Adrenal gland (tissue), 12 donors: ENCODE results near the gene HES7. TPM values are rescaled to one million over a fixed set of nuclear protein-coding genes. Genes with fewer than 3 reads are reported as not detected.

Experiments
- DNase-seq, 7 donors: peaks; one replicate each; pipeline ENCODE4 v3.0.0-alpha.2; 2019 to 2020
- H3K27ac ChIP-seq, 5 donors: fragments of 200-600 bp; sonication (generic) in 4 of 5; 1 replicate in 3 of 5; 2 replicates in 2 of 5; pipeline versions ENCODE4 v1.5.1 to v1.8.0; 2016 to 2020; ENCODE audit warnings: mild to moderate bottlenecking in 1 of 5
- H3K27me3 ChIP-seq: fragments of 200-600 bp; 2 replicates; pipeline ENCODE4 v1.8.0; 2021
- H3K36me3 ChIP-seq, 2 donors: fragments of 200-600 bp; replicated peaks in 1 of 2; 1 replicate in 1 of 2; 2 replicates in 1 of 2; pipeline versions ENCODE4 v1.5.1 to v1.8.0; 2018 to 2022
- H3K4me1 ChIP-seq, 2 donors: fragments of 200-600 bp; replicated peaks in 1 of 2; 1 replicate in 1 of 2; 2 replicates in 1 of 2; pipeline versions ENCODE4 v1.5.1 to v1.8.0; 2018 to 2021
- H3K4me3 ChIP-seq, 4 donors: fragments of 200-600 bp; sonication (generic) in 3 of 4; one replicate each; pipeline ENCODE4 v1.5.1; 2016 to 2018
- H3K9me3 ChIP-seq, 3 donors: fragments of 200-600 bp; sonication (generic) in 1 of 3; replicated peaks in 1 of 3; 1 replicate in 2 of 3; 2 replicates in 1 of 3; pipeline versions ENCODE4 v1.5.1 to v1.8.0; 2016 to 2021
- POLR2A ChIP-seq, 2 donors: fragments of 450-650 bp; IDR thresholded peaks; one replicate each; pipeline ENCODE4 v1.6.1; 2017; ENCODE audit warnings: antibody characterized with exemption in 2 of 2, mild to moderate bottlenecking in 2 of 2, moderate library complexity in 1 of 2
- WGBS, 4 donors: extraction: QIAGEN DNeasy Blood & Tissue Kit in 2 of 4; methylation state at CpG; one replicate each; pipeline versions ENCODE4 v1.1.5 to v1.1.7; 2013 to 2017; 5-methylcytosine and 5-hydroxymethylcytosine counted together
- intact Hi-C, 2 donors: fragments of 100-400 bp; cut with DNase I; formaldehyde crosslinking; loops; one replicate each; pipeline versions ENCODE4 v1.14.1 to v1.15.0; 2022 to 2023
- polyA plus RNA-seq, 3 donors: library from polyadenylated mRNA; stranded (reverse); fragments of 200-250 nt in 2 of 3; fragments of 350-450 nt in 1 of 3; fragmentation: Illumina TruSeq in 1 of 3; extraction: RNeasy Lipid Tissue Mini Kit (QIAGEN cat#74804) in 1 of 3; gene quantifications; one replicate each; pipeline ENCODE4 v1.2.3, GENCODE V29; 2013 to 2014
- total RNA-seq, 9 donors: library from RNA; depleted of rRNA in 4 of 9; stranded (reverse); fragments of >200 nt in 4 of 9; fragments of 120-200 nt in 1 of 9; fragmentation: NEBNext Ultra II Directional in 1 of 9; extraction: Animal tissue kit (Norgen Biotek cat#: 25700) in 1 of 9; gene quantifications; one replicate each; pipeline versions ENCODE4 v1.1.0 to v1.2.4, GENCODE V29; 2013 to 2023
- TF ChIP-seq, protein P1 (sequence below), 6 experiments: fragments of 450-650 bp in 4 of 6; fragments of 200-600 bp in 2 of 6; sonication (generic) in 1 of 6; IDR thresholded peaks; 1 replicate in 5 of 6; 2 replicates in 1 of 6; pipeline versions ENCODE4 v1.5.1 to v1.8.0; 2016 to 2021; ENCODE audit warnings: antibody characterized with exemption in 6 of 6, mild to moderate bottlenecking in 2 of 6, moderate library complexity in 1 of 6
- donor health status: healthy with polysubstance abuse.
- donor health status: Bipolar disorder and iron deficiency.
- donor health status: DM: yes; HTN: yes; CAD: no.
- donor health status: DM: no; HTN: no; CAD: no.
- donor health status: DM: no; HTN: no; CAD: no.
- donor health status: DM: yes; HTN: yes; CAD: no.

Gene HES7
- total and polyA plus RNA-seq, 12 donors: 0.06 to 1.0 (median 0.32) TPM; not detected in 7

DNA sequence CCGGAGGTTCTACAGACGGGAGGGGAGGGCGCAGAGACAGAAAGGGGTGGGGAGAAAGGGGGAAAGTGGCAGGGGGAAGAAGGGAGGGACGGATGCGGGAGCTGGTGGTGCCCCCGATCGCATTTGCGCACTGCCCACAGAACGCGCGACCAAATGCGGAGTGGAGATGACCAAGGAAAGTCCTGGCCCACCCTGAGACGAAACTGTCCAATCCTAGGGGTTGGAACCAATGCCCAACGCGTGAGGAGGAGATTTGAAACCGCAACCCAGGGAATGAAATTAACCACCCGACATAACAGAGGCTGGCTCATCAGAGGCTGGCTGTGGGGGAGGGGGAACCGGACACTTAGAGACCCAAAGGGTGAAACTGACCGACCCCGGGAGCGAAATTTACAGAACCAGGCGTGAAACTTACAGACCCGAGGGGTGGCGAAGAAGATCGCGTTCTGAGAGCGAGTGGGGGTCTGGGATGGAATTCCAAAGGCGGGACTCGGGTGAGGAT lies 1.4 kb downstream of the HES7 start:
- peaks cover 6% of the 10 kb centered on the region for H3K27me3 ChIP-seq
- DNase-seq: peak in 1 of 7 donors; percentile 39
- H3K27ac ChIP-seq: no peak overlapping the region
- H3K36me3 ChIP-seq: no peaks in the 10 kb centered on the region
- WGBS, 4 donors: 1 to 2% (median 1%) methylated on average over 29 of the region's 29 CpGs
- intact Hi-C loops: loop anchor here in 1 of 2 donors (10.0 kb wide), 1 partner anchor 62 kb away; no protein-coding TSS in a partner anchor
- peak overlapping the region in 1 of 4 donors; percentile 52 for H3K4me3 ChIP-seq
- peaks cover 53 to 82% of the 10 kb centered on the region in 2 donors for H3K4me1 ChIP-seq
- H3K9me3 ChIP-seq: no peaks in the 10 kb centered on the region
- TF ChIP-seq, protein P1, sequence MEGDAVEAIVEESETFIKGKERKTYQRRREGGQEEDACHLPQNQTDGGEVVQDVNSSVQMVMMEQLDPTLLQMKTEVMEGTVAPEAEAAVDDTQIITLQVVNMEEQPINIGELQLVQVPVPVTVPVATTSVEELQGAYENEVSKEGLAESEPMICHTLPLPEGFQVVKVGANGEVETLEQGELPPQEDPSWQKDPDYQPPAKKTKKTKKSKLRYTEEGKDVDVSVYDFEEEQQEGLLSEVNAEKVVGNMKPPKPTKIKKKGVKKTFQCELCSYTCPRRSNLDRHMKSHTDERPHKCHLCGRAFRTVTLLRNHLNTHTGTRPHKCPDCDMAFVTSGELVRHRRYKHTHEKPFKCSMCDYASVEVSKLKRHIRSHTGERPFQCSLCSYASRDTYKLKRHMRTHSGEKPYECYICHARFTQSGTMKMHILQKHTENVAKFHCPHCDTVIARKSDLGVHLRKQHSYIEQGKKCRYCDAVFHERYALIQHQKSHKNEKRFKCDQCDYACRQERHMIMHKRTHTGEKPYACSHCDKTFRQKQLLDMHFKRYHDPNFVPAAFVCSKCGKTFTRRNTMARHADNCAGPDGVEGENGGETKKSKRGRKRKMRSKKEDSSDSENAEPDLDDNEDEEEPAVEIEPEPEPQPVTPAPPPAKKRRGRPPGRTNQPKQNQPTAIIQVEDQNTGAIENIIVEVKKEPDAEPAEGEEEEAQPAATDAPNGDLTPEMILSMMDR (IDR thresholded peaks at IDR 0.05): no peak
- TF ChIP-seq POLR2A (IDR thresholded peaks at IDR 0.05): no peak

DNA sequence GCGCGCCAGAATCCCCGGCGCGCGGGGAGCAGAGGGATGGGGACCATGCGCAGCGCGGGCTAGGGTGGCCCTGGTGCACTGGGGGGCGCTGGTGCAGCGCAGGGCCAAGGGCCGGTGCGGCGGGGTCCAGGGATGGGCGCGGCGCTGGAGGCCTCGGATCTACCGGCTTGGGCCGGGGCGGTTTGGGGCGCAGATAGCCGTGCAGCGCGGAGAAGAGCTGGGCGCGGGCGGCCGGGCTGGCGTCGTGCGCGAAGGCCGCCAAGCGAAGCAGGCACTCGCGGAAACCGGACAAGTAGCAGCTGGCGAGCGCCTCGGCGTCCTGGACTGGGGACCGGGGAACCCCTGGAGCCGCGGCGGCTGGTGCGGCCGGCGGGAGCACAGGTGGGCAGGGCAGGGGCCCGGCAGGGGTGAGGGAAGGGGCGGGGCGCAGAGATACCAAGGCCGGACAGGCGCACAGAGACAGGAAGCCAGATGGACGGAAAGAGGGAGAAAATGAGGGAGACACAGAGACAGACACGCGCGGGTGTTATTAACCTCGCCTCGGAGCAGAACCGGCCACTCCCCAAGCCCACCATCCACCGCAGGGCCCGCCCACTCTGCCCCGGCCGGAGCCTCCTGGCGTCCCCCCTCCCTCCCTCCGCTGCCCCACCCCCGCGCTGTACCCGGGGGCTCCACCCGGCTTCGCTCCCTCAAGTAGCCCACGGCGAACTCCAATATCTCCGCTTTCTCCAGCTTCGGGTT lies 2.1 kb downstream of the HES7 start:
- peaks cover 8% of the 10 kb centered on the region for H3K27me3 ChIP-seq
- H3K4me3 ChIP-seq: peak overlapping the region in 1 of 4 donors; percentile 52
- H3K27ac ChIP-seq: peak overlapping the region in 1 of 5 donors; percentile 49
- no peaks in the 10 kb centered on the region for H3K36me3 ChIP-seq
- intact Hi-C loops: loop anchor here in 1 of 2 donors (10.0 kb wide), 1 partner anchor 63 kb away; no protein-coding TSS in a partner anchor
- DNase-seq: peak in 3 of 7 donors; percentile 46 to 53 (median 51)
- H3K4me1 ChIP-seq: peaks cover 53 to 77% of the 10 kb centered on the region in 2 donors
- WGBS, 4 donors: 0 to 2% (median 1%) methylated on average over 21 to 76 of the region's 76 CpGs
- no peak for TF ChIP-seq POLR2A (IDR thresholded peaks at IDR 0.05)
- TF ChIP-seq, protein P1 (IDR thresholded peaks at IDR 0.05): peak in 2 of 6 experiments; percentile 39 to 40
- no peaks in the 10 kb centered on the region for H3K9me3 ChIP-seq

DNA sequence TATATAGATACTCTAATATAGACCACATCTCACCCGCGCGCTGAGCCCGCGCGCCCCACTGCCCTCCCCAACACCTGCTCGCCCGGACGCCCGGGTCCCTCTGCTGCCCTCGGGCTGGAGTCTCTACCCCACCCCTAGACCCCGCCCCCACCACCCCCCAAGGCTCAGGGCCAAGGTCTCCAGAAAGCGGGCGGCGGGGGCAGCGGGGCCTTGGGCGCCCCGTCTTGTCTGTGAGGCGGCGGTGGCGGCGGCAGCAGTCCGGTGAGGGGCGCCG lies 2.6 kb downstream of the HES7 start:
- intact Hi-C loops: loop anchor here in 1 of 2 donors (10.0 kb wide), 1 partner anchor 63 kb away; no protein-coding TSS in a partner anchor
- TF ChIP-seq, protein P1 (IDR thresholded peaks at IDR 0.05): no peak
- 0 to 4% (median 1%) methylated on average over 10 to 25 of the region's 25 CpGs for WGBS, 4 donors
- H3K27ac ChIP-seq: peak overlapping the region in 1 of 5 donors; percentile 49
- peak overlapping the region in 1 of 4 donors; percentile 52 for H3K4me3 ChIP-seq
- H3K36me3 ChIP-seq: no peaks in the 10 kb centered on the region
- peak in 1 of 7 donors; percentile 65 for DNase-seq
- H3K9me3 ChIP-seq: no peaks in the 10 kb centered on the region
- peaks cover 13% of the 10 kb centered on the region for H3K27me3 ChIP-seq
- H3K4me1 ChIP-seq: peaks cover 53 to 72% of the 10 kb centered on the region in 2 donors

DNA sequence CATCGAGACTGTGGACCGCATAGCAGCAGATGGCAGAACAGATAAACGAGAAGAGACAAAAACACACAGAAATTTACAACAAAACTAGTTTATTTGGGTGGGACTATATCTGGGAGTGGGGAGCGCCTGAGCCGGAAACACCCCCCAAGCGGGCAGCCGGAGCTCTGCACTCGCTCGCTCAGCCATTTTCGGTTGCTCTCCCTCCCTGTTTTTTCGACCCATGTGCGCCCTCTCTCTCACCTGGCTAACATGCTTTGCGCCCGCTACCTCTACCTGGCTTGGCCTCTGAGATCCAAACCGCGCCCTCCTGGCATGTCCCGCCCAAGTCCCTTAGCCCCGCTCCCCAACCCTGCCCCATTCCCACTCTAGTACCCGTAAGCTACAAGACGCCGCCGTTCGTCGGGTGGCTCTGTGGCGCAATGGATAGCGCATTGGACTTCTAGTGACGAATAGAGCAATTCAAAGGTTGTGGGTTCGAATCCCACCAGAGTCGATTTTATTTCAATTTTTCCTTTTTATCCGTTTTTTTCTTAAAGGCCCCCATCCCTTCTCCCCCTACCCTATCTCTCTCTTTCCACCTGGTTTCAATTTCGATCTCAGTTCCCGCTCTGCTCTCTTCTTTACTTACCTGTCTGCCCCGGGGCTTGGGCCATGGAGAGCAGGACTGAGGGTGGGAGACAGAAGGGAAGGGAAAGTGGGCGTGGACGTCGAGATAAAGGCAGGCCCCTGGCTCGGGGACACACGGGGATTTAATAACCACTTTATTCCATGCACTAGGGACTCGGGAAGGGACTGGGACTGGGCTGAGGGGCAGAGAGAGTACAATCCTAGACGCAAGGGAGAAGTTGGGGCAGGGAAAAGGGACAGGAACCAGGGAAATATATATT lies 3.1 kb downstream of the HES7 start:
- H3K27me3 ChIP-seq: peaks cover 18% of the 10 kb centered on the region
- DNase-seq: peak in 6 of 7 donors; percentile 42 to 77 (median 65)

More for the DNA sequence above, 3.1 kb downstream of the HES7 start:
- Histone ChIP-seq H3K9me3 (no peaks in the 10 kb centered on the region), H3K36me3 (no peaks in the 10 kb centered on the region), H3K4me1 (peaks cover 47 to 66% of the 10 kb centered on the region in 2 donors), H3K4me3 (peak overlapping the region in 1 of 4 donors; percentile 52), H3K27ac (peak overlapping the region in 2 of 5 donors; percentile 61 to 86)
- WGBS, 4 donors: 1 to 2% (median 1%) methylated on average over 40 of the region's 40 CpGs
- intact Hi-C loops: loop anchor here in 1 of 2 donors (10.0 kb wide), 1 partner anchor 64 kb away; no protein-coding TSS in a partner anchor
- TF ChIP-seq, protein P1 (IDR thresholded peaks at IDR 0.05): peak in 2 of 6 experiments; percentile 23 to 31
- no peak for TF ChIP-seq POLR2A (IDR thresholded peaks at IDR 0.05)
